Sigmoid colon (tissue), 7 donors: ENCODE measurements around the gene SLC25A45. TPM values are rescaled to one million over a fixed set of nuclear protein-coding genes. Genes with fewer than 3 reads are reported as not detected.
"Not testable (repeated sequence)": the region's sequence is repeated elsewhere in the genome, so short reads cannot be mapped to it uniquely, and the experiment has no call there.

Experiments
- DNase-seq: peaks from one replicate; pipeline ENCODE4 v3.0.0-alpha.2; 2019
- H3K27ac ChIP-seq, 4 donors: fragments of 200-600 bp; sonication (generic); one replicate each; pipeline ENCODE4 v1.5.1; 2016 to 2019; ENCODE audit warnings: mild to moderate bottlenecking in 1 of 4
- H3K27me3 ChIP-seq, 3 donors: fragments of 200-600 bp; sonication (generic); one replicate each; pipeline ENCODE4 v1.5.1; 2019; ENCODE audit warnings: mild to moderate bottlenecking in 1 of 3
- H3K36me3 ChIP-seq, 4 donors: fragments of 200-600 bp; sonication (generic); one replicate each; pipeline ENCODE4 v1.5.1; 2016 to 2019
- H3K4me1 ChIP-seq, 4 donors: fragments of 200-600 bp; sonication (generic); one replicate each; pipeline ENCODE4 v1.5.1; 2017 to 2019
- H3K4me3 ChIP-seq, 4 donors: fragments of 200-600 bp; sonication (generic); one replicate each; pipeline ENCODE4 v1.5.1; 2017 to 2019; ENCODE audit warnings: mild to moderate bottlenecking in 2 of 4, moderate library complexity in 1 of 4
- H3K9me3 ChIP-seq, 4 donors: fragments of 200-600 bp in 3 of 4; sonication (generic) in 3 of 4; one replicate each; pipeline versions ENCODE4 v1.5.1 to v1.6.1; 2013 to 2019
- CTCF ChIP-seq, 4 experiments: fragments of 450-650 bp in 3 of 4; fragments of 200-600 bp in 1 of 4; IDR thresholded peaks; one replicate each; pipeline ENCODE4 v1.5.1; 2016 to 2019; ENCODE audit warnings: antibody characterized with exemption in 4 of 4, mild to moderate bottlenecking in 3 of 4, moderate library complexity in 2 of 4
- EP300 ChIP-seq, 4 donors: sonication (generic); formaldehyde crosslinking; IDR thresholded peaks; one replicate each; pipeline ENCODE4 v1.6.1; 2017; ENCODE audit warnings: antibody characterized with exemption in 4 of 4
- POLR2A ChIP-seq, 2 donors: fragments of 450-650 bp; IDR thresholded peaks; one replicate each; pipeline ENCODE4 v1.6.1; 2016; ENCODE audit warnings: antibody characterized with exemption in 2 of 2, mild to moderate bottlenecking in 2 of 2, moderate library complexity in 2 of 2
- POLR2AphosphoS5 ChIP-seq, 4 donors: sonication (generic); formaldehyde crosslinking; IDR thresholded peaks; one replicate each; pipeline ENCODE4 v1.6.1; 2017; ENCODE audit warnings: antibody characterized with exemption in 4 of 4
- WGBS, 2 donors: extraction: QIAGEN DNeasy Blood & Tissue Kit; methylation state at CpG; one replicate each; pipeline ENCODE4 v1.1.7; 2013; 5-methylcytosine and 5-hydroxymethylcytosine counted together
- intact Hi-C: fragments of 100-400 bp; cut with DNase I; formaldehyde crosslinking; loops from one replicate; pipeline ENCODE4 v1.15.1; 2023
- polyA plus RNA-seq, 3 donors: library from polyadenylated mRNA; stranded (reverse); fragments of 200-250 nt; gene quantifications; one replicate each; pipeline ENCODE4 v1.2.3, GENCODE V29; 2013
- total RNA-seq, 4 donors: library from RNA; depleted of rRNA; stranded (reverse); fragments of >200 nt; gene quantifications; one replicate each; pipeline ENCODE4 v1.1.0, GENCODE V29; 2016
- donor health status: healthy with polysubstance abuse.
- donor health status: Bipolar disorder and iron deficiency.
- donor health status: healthy.

SLC25A45 gene
- total and polyA plus RNA-seq, 7 donors = 1.2 to 12.8 (median 5.3) TPM

GRCh38 chr11:65338676-65339075, 43.8 kb downstream of the SLC25A45 start:
- H3K9me3 ChIP-seq = no peaks in the 10 kb centered on the region
- H3K36me3 ChIP-seq = peaks cover 34 to 51% (median 36%) of the 10 kb centered on the region in 4 donors
- H3K27ac ChIP-seq = no peak overlapping the region
- no peak overlapping the region for H3K4me3 ChIP-seq
- WGBS, 2 donors = 90 to 91% methylated on average over 7 of the region's 7 CpGs
- DNase-seq = no peak
- H3K27me3 ChIP-seq = no peaks in the 10 kb centered on the region
- TF ChIP-seq POLR2A (IDR thresholded peaks at IDR 0.05) (no peak), EP300 (IDR thresholded peaks at IDR 0.05) (no peak), POLR2AphosphoS5 (IDR thresholded peaks at IDR 0.05) (no peak), CTCF (IDR thresholded peaks at IDR 0.05) (no peak)
- intact Hi-C loops = no loop called here
- peaks cover 0 to 48% (median 27%) of the 10 kb centered on the region in 4 donors for H3K4me1 ChIP-seq

- H3K27ac ChIP-seq = peak overlapping the region; percentile 86 to 94 (median 91)
Observed at GRCh38 chr11:65334696-65335295, 47.6 kb downstream of the SLC25A45 start.

GRCh38 chr11:65332591-65332990, 49.9 kb downstream of the SLC25A45 start:
- peaks cover 0 to 27% (median 25%) of the 10 kb centered on the region in 4 donors for H3K4me1 ChIP-seq
- H3K27ac ChIP-seq, H3K36me3 ChIP-seq, H3K4me3 ChIP-seq, intact Hi-C loops, DNase-seq, H3K9me3 ChIP-seq, H3K27me3 ChIP-seq: not testable (repeated sequence)
- WGBS, 2 donors = 91 to 97% methylated on average over 9 of the region's 9 CpGs

More at GRCh38 chr11:65334696-65335295, 47.6 kb downstream of the SLC25A45 start:
- Histone ChIP-seq H3K27me3 (no peaks in the 10 kb centered on the region), H3K36me3 (peaks cover 0 to 13% (median 0%) of the 10 kb centered on the region in 4 donors), H3K9me3 (no peaks in the 10 kb centered on the region), H3K4me3 (peak overlapping the region; percentile 64 to 82 (median 79)), H3K4me1 (peaks cover 0 to 46% (median 29%) of the 10 kb centered on the region in 4 donors)
- DNase-seq = no peak
- no peak for TF ChIP-seq POLR2A (IDR thresholded peaks at IDR 0.05)
- no peak for TF ChIP-seq CTCF (IDR thresholded peaks at IDR 0.05)
- TF ChIP-seq EP300 (IDR thresholded peaks at IDR 0.05) = no peak
- WGBS, 2 donors = 28 to 41% methylated on average over 5 of the region's 5 CpGs
- intact Hi-C loops = no loop called here

- no peak for DNase-seq
- Histone ChIP-seq H3K36me3 (no peaks in the 10 kb centered on the region), H3K4me1 (peaks cover 0 to 23% (median 15%) of the 10 kb centered on the region in 4 donors), H3K9me3 (no peaks in the 10 kb centered on the region), H3K27ac (no peak overlapping the region), H3K4me3 (no peak overlapping the region), H3K27me3 (no peaks in the 10 kb centered on the region)
- intact Hi-C loops = loop anchor here (1.0 to 2.0 kb wide), 2 partner anchors 55 to 104 kb away; no protein-coding TSS in a partner anchor
- TF ChIP-seq POLR2AphosphoS5 (IDR thresholded peaks at IDR 0.05) (no peak), CTCF (IDR thresholded peaks at IDR 0.05) (no peak), POLR2A (IDR thresholded peaks at IDR 0.05) (no peak), EP300 (IDR thresholded peaks at IDR 0.05) (no peak)
- WGBS, 2 donors = 62 to 79% methylated on average over 7 of the region's 7 CpGs
Observed at GRCh38 chr11:65330544-65330943, 51.9 kb downstream of the SLC25A45 start.

- H3K4me1 ChIP-seq = peaks cover 0 to 18% (median 10%) of the 10 kb centered on the region in 4 donors
- H3K9me3 ChIP-seq = no peaks in the 10 kb centered on the region
- intact Hi-C loops = loop anchor here (1.0 to 2.0 kb wide), 2 partner anchors 55 to 103 kb away; no protein-coding TSS in a partner anchor
- H3K4me3 ChIP-seq = no peak overlapping the region
- peak overlapping the region in 1 of 4 donors; percentile 2 for H3K27ac ChIP-seq
- DNase-seq = peak; percentile 95
- 7 to 11% methylated on average over 13 of the region's 13 CpGs for WGBS, 2 donors
- no peaks in the 10 kb centered on the region for H3K36me3 ChIP-seq
- no peaks in the 10 kb centered on the region for H3K27me3 ChIP-seq
- TF ChIP-seq CTCF (IDR thresholded peaks at IDR 0.05) (peak; percentile 65 to 87 (median 76)), POLR2AphosphoS5 (IDR thresholded peaks at IDR 0.05) (peak in 1 of 4 donors; percentile 35), EP300 (IDR thresholded peaks at IDR 0.05) (no peak)
Observed at GRCh38 chr11:65329944-65330403, 52.5 kb downstream of the SLC25A45 start.
